Skin of body (tissue), 3 donors: ENCODE measurements around the gene SYVN1. TPM values are rescaled to one million over a fixed set of nuclear protein-coding genes. Genes with fewer than 3 reads are reported as not detected.
A peak's percentile ranks its signal among the peaks of the same experiment; 100 is the strongest.

Experiments used
- DNase-seq: peaks from one replicate; lab custom pipeline; 2025; lab: John Stamatoyannopoulos, UW
- small RNA-seq: library from RNA; depleted of rRNA; stranded (forward); fragments of <200 nt; gene quantifications from one replicate; pipeline ENCODE3, GENCODE V24; 2014; ENCODE audit warnings: low replicate concordance
- total RNA-seq: library from RNA; depleted of rRNA; stranded (reverse); fragments of >200 nt; gene quantifications from one replicate; pipeline ENCODE4 v1.2.3, GENCODE V29; 2014

Gene SYVN1
- total RNA-seq, 1 donor from 2014 or later: 12.0 TPM

- DNase-seq: no peak
Measured at GRCh38 chr11:65087827-65088226, 46.5 kb downstream of the SYVN1 start.

GRCh38 chr11:65087216-65087615, 47.1 kb downstream of the SYVN1 start:
- DNase-seq: no peak

- DNase-seq: no peak
Measured at GRCh38 chr11:65086809-65087208, 47.5 kb downstream of the SYVN1 start.

- no peak for DNase-seq
Measured at GRCh38 chr11:65085446-65085845, 48.9 kb downstream of the SYVN1 start.

- DNase-seq: no peak
Measured at GRCh38 chr11:65084598-65085375, 49.5 kb downstream of the SYVN1 start.

GRCh38 chr11:65083834-65084597, 50.3 kb downstream of the SYVN1 start, which contains the start of the genes CDCA5 and ZFPL1:
CDCA5 (minus strand) TSS chr11:65084040; CDS start chr11:65083978, 62 bp downstream.
ZFPL1 (plus strand) TSS chr11:65084222; CDS start chr11:65084699, 477 bp downstream.
- DNase-seq: peak; percentile 94

GRCh38 chr11:65083134-65083833, 51.0 kb downstream of the SYVN1 start:
- no peak for DNase-seq

- no peak for DNase-seq
Measured at GRCh38 chr11:65078786-65079342, 55.5 kb downstream of the SYVN1 start.

GRCh38 chr11:65078151-65078550, 56.2 kb downstream of the SYVN1 start:
- DNase-seq: no peak

- DNase-seq: no peak
Measured at GRCh38 chr11:65077451-65077850, 56.9 kb downstream of the SYVN1 start.

Small RNAs within 50 kb of the gene (small RNA-seq; reads per million reads assigned to genes)
- gene HIGD1AP10 (not detected), gene PDCL2P2 (not detected), gene RNU2-23P (2.1 reads per million, percentile 86 among the genes with 10 or more reads in this experiment)

Other genes with a start within 250 kb of the SYVN1 start
- 8.1 TPM for gene ATG2A, start 217.3 kb downstream of the SYVN1 start, total RNA-seq
- gene PPP2R5B, start 209.8 kb downstream of the SYVN1 start, total RNA-seq: 5.5 TPM
- not detected for gene GPHA2, start 198.6 kb downstream of the SYVN1 start, total RNA-seq
- gene MAJIN, start 162.4 kb downstream of the SYVN1 start, total RNA-seq: not detected
- 0.20 TPM for gene BATF2, start 137.5 kb downstream of the SYVN1 start, total RNA-seq
- gene ARL2, start 120.4 kb downstream of the SYVN1 start, total RNA-seq: 43.3 TPM
- 8.6 TPM for gene SNX15, start 107.1 kb downstream of the SYVN1 start, total RNA-seq
- gene SAC3D1, start 93.3 kb downstream of the SYVN1 start, total RNA-seq: 3.5 TPM
- gene NAALADL1, start 76.0 kb downstream of the SYVN1 start, total RNA-seq: 9.0 TPM
- 4.1 TPM for gene CDCA5, start 50.5 kb downstream of the SYVN1 start, total RNA-seq
- 20.5 TPM for gene ZFPL1, start 50.3 kb downstream of the SYVN1 start, total RNA-seq
- 93.3 TPM for gene VPS51, start 38.3 kb downstream of the SYVN1 start, total RNA-seq
- gene TM7SF2, start 22.6 kb downstream of the SYVN1 start, total RNA-seq: 31.4 TPM
- gene ZNHIT2, start 16.8 kb downstream of the SYVN1 start, total RNA-seq: 3.3 TPM
- 353 TPM for gene FAU, start 12.4 kb downstream of the SYVN1 start, total RNA-seq
- gene MRPL49, start 12.2 kb downstream of the SYVN1 start, total RNA-seq: 35.5 TPM
- gene SPDYC, start 35.7 kb upstream of the SYVN1 start, total RNA-seq: not detected
- gene CAPN1, start 47.4 kb upstream of the SYVN1 start, total RNA-seq: 79.7 TPM
- 8.1 TPM for gene POLA2, start 127.4 kb upstream of the SYVN1 start, total RNA-seq
- gene CDC42EP2, start 180.3 kb upstream of the SYVN1 start, total RNA-seq: 3.7 TPM
- gene DPF2, start 199.3 kb upstream of the SYVN1 start, total RNA-seq: 30.2 TPM
- gene TIGD3, start 220.2 kb upstream of the SYVN1 start, total RNA-seq: 0.20 TPM
- gene SLC25A45, start 248.1 kb upstream of the SYVN1 start, total RNA-seq: 4.6 TPM